ENCODE data around the gene PRKCD. TPM values are rescaled to one million over a fixed set of nuclear protein-coding genes. Genes with fewer than 3 reads are reported as not detected.

The PRKCD gene
- total RNA-seq, 1 experiment from 2014 or later, result 34.3 TPM

- Histone ChIP-seq H2AFZ (no peak overlapping the region), H4K20me1 (ENCODE audit: insufficient read depth) (peaks cover 26% of the 10 kb centered on the region)
These were observed 75.3 kb downstream of the PRKCD start for GRCh38 chr3:53236112-53236841.

GRCh38 chr3:53238051-53238850 lies 77.2 kb downstream of the PRKCD start:
- Histone ChIP-seq H3K36me3 (ENCODE audit: low read depth) (peaks cover 71% of the 10 kb centered on the region), H3K9me2 (ENCODE audit: insufficient read depth) (no peaks in the 10 kb centered on the region), H3K4me1 (replicated peaks; ENCODE audit: insufficient read depth) (peaks cover 80% of the 10 kb centered on the region), H3K4me3 (no peak overlapping the region), H3K9me3 (ENCODE audit: insufficient read depth, low read depth) (no peaks in the 10 kb centered on the region), H2AFZ (no peak overlapping the region), H3F3A (ENCODE audit: insufficient read depth, low read depth) (peaks cover 83% of the 10 kb centered on the region), H3K27me3 (ENCODE audit: insufficient read depth, low read depth) (no peaks in the 10 kb centered on the region), H3K27ac (peak overlapping the region; percentile 95), H4K20me1 (ENCODE audit: insufficient read depth) (peaks cover 45% of the 10 kb centered on the region), H3K79me2 (ENCODE audit: low read depth) (peaks cover 85% of the 10 kb centered on the region), H3K4me2 (peak overlapping the region; percentile 63)
- TSS peak; percentile 72 for BruUV-seq (replicated peaks)
- no peak for TF ChIP-seq CTCF (conservative IDR thresholded peaks at IDR 0.05)
- TF ChIP-seq EZH2 (IDR thresholded peaks at IDR 0.05; ENCODE audit: low read depth), result no peak
- ChIA-PET POLR2A (ENCODE audit: unreplicated experiment) (no interaction called here), CTCF (no interaction called here)
- peak; percentile 90 to 94 for DNase-seq
- intact Hi-C loops (cut with micrococcal nuclease; ENCODE audit: unreplicated experiment), result loop anchor here (1.0 to 5.0 kb wide), 3 partner anchors 15 to 109 kb away; partner anchors contain the start of gene DCP1A

More at GRCh38 chr3:53236112-53236841, 75.3 kb downstream of the PRKCD start:
- H3K4me2 ChIP-seq, result peak overlapping the region; percentile 63
- H3K9me2 ChIP-seq (ENCODE audit: insufficient read depth), result no peaks in the 10 kb centered on the region
- H3F3A ChIP-seq (ENCODE audit: insufficient read depth, low read depth), result peaks cover 83% of the 10 kb centered on the region
- intact Hi-C loops (cut with micrococcal nuclease; ENCODE audit: unreplicated experiment), result loop anchor here (5.0 kb wide), 1 partner anchor 111 kb away; the partner anchor contains the start of gene DCP1A
- no peak overlapping the region for H3K4me3 ChIP-seq
- peak; percentile 72 to 75 for DNase-seq
- TF ChIP-seq EZH2 (IDR thresholded peaks at IDR 0.05; ENCODE audit: low read depth), result no peak
- no peak for TF ChIP-seq CTCF (conservative IDR thresholded peaks at IDR 0.05)
- TSS peak; percentile 58 for BruUV-seq (replicated peaks)
- peaks cover 79% of the 10 kb centered on the region for H3K36me3 ChIP-seq (ENCODE audit: low read depth)
- no peaks in the 10 kb centered on the region for H3K27me3 ChIP-seq (ENCODE audit: insufficient read depth, low read depth)
- H3K27ac ChIP-seq, result peak overlapping the region; percentile 95
- peaks cover 84% of the 10 kb centered on the region for H3K79me2 ChIP-seq (ENCODE audit: low read depth)
- POLR2A ChIA-PET (ENCODE audit: unreplicated experiment), result no interaction called here
- CTCF ChIA-PET, result no interaction called here
- H3K4me1 ChIP-seq (replicated peaks; ENCODE audit: insufficient read depth), result peaks cover 60% of the 10 kb centered on the region
- no peaks in the 10 kb centered on the region for H3K9me3 ChIP-seq (ENCODE audit: insufficient read depth, low read depth)

- no peaks in the 10 kb centered on the region for H3K27me3 ChIP-seq (ENCODE audit: insufficient read depth, low read depth)
- POLR2A ChIA-PET (ENCODE audit: unreplicated experiment), result interaction anchor here (0.7 kb wide), 1 partner anchor 468 kb away, joined by 6 read pairs; no protein-coding TSS in a partner anchor
- H4K20me1 ChIP-seq (ENCODE audit: insufficient read depth), result peaks cover 52% of the 10 kb centered on the region
- peaks cover 83% of the 10 kb centered on the region for H3F3A ChIP-seq (ENCODE audit: insufficient read depth, low read depth)
- peak overlapping the region; percentile 47 for H3K4me2 ChIP-seq
- H2AFZ ChIP-seq, result no peak overlapping the region
- CTCF ChIA-PET, result no interaction called here
- no peak for TF ChIP-seq CTCF (conservative IDR thresholded peaks at IDR 0.05)
- TF ChIP-seq EZH2 (IDR thresholded peaks at IDR 0.05; ENCODE audit: low read depth), result no peak
- H3K4me1 ChIP-seq (replicated peaks; ENCODE audit: insufficient read depth), result peaks cover 86% of the 10 kb centered on the region
- no TSS peak for BruUV-seq (replicated peaks)
- H3K27ac ChIP-seq, result peak overlapping the region; percentile 95
- DNase-seq, result no peak
- no peak overlapping the region for H3K4me3 ChIP-seq
- no peaks in the 10 kb centered on the region for H3K9me2 ChIP-seq (ENCODE audit: insufficient read depth)
- H3K36me3 ChIP-seq (ENCODE audit: low read depth), result peaks cover 65% of the 10 kb centered on the region
- intact Hi-C loops (cut with micrococcal nuclease; ENCODE audit: unreplicated experiment), result loop anchor here (1.0 to 5.0 kb wide), 3 partner anchors 14 to 108 kb away; partner anchors contain the start of gene DCP1A
- H3K9me3 ChIP-seq (ENCODE audit: insufficient read depth, low read depth), result no peaks in the 10 kb centered on the region
- H3K79me2 ChIP-seq (ENCODE audit: low read depth), result peaks cover 85% of the 10 kb centered on the region
These were observed 77.9 kb downstream of the PRKCD start for GRCh38 chr3:53238886-53239285.
